SK-N-SH treated with all-trans-retinoic acid at 6 μM for 48 hours (cell line): ENCODE data around the gene PADI2.

Experiments
- ATAC-seq: fragments of 200-7000 bp; cut with Tn5 transposase; 3 replicates; pipeline ENCODE4 v1.9.1; 2020; ENCODE audit warnings: mild to moderate bottlenecking, moderate library complexity
- ARNTL ChIP-seq: fragments of 450-650 bp; formaldehyde crosslinking; IDR thresholded peaks from 2 replicates; pipeline ENCODE4 v1.5.0; 2020; ENCODE audit warnings: low read depth, mild to moderate bottlenecking, moderate library complexity, borderline replicate concordance
- BACH2 ChIP-seq: fragments of 250-450 bp; sonication (Bioruptor Pico); IDR thresholded peaks from 2 replicates; pipeline ENCODE4 v1.9.0; 2021; ENCODE audit warnings: mild to moderate bottlenecking, borderline replicate concordance
- CREB5 ChIP-seq: fragments of 250-450 bp; sonication (Bioruptor Pico); IDR thresholded peaks from 2 replicates; pipeline ENCODE4 v1.5.1; 2020; ENCODE audit warnings: low read depth, mild to moderate bottlenecking, moderate library complexity
- CSDC2 ChIP-seq: fragments of 250-450 bp; sonication (Bioruptor Pico); IDR thresholded peaks from 2 replicates; pipeline ENCODE4 v1.5.0; 2020; ENCODE audit warnings: mild to moderate bottlenecking, moderate library complexity
- CSRNP3 ChIP-seq: fragments of 250-450 bp; sonication (Bioruptor Pico); IDR thresholded peaks from 2 replicates; pipeline ENCODE4 v1.5.1; 2021; ENCODE audit warnings: mild to moderate bottlenecking, moderate library complexity
- ESRRG ChIP-seq: fragments of 250-450 bp; sonication (Bioruptor Pico); IDR thresholded peaks from 2 replicates; pipeline ENCODE4 v1.6.1; 2021; ENCODE audit warnings: mild to moderate bottlenecking
- GLIS3 ChIP-seq: fragments of 250-450 bp; sonication (Bioruptor Pico); IDR thresholded peaks from 2 replicates; pipeline ENCODE4 v1.5.0; 2020; ENCODE audit warnings: mild to moderate bottlenecking, moderate library complexity
- ISL1 ChIP-seq: fragments of 250-450 bp; sonication (Bioruptor Pico); IDR thresholded peaks from 2 replicates; pipeline ENCODE4 v2.1.2; 2022; ENCODE audit warnings: mild to moderate bottlenecking, moderate library complexity
- OSR1 ChIP-seq: fragments of 250-450 bp; sonication (Bioruptor Pico); IDR thresholded peaks from 2 replicates; pipeline ENCODE4 v1.8.0; 2022; ENCODE audit warnings: moderate library complexity, mild to moderate bottlenecking, inconsistent platforms
- PATZ1 ChIP-seq: fragments of 250-450 bp; sonication (Bioruptor Pico); IDR thresholded peaks from 2 replicates; pipeline ENCODE4 v1.8.0; 2020; ENCODE audit warnings: mild to moderate bottlenecking, moderate library complexity, borderline replicate concordance
- POU6F1 ChIP-seq: fragments of 250-450 bp; sonication (Bioruptor Pico); IDR thresholded peaks from 2 replicates; pipeline ENCODE4 v1.8.0; 2021; ENCODE audit warnings: low read depth, mild to moderate bottlenecking, moderate library complexity, borderline replicate concordance
- PPARA ChIP-seq: fragments of 250-450 bp; sonication (Bioruptor Pico); IDR thresholded peaks from 2 replicates; pipeline ENCODE4 v1.5.0; 2020; ENCODE audit warnings: mild to moderate bottlenecking, borderline replicate concordance
- SNAI2 ChIP-seq: fragments of 250-450 bp; sonication (Bioruptor Pico); IDR thresholded peaks from 2 replicates; pipeline ENCODE4 v1.5.0; 2020; ENCODE audit warnings: mild to moderate bottlenecking, moderate library complexity
- TCF4 ChIP-seq: fragments of 250-450 bp; sonication (Bioruptor Pico); IDR thresholded peaks from 2 replicates; pipeline ENCODE4 v1.8.0; 2021; ENCODE audit warnings: mild to moderate bottlenecking, moderate library complexity, borderline replicate concordance
- TOX ChIP-seq: fragments of 250-450 bp; sonication (Bioruptor Pico); IDR thresholded peaks from 2 replicates; pipeline ENCODE4 v1.8.0; 2021; ENCODE audit warnings: mild to moderate bottlenecking, moderate library complexity, borderline replicate concordance
- ZC3H10 ChIP-seq: fragments of 250-450 bp; sonication (Bioruptor Pico); IDR thresholded peaks from 2 replicates; pipeline ENCODE4 v1.5.1; 2021; ENCODE audit warnings: mild to moderate bottlenecking, moderate library complexity
- ZFP3 ChIP-seq: fragments of 250-450 bp; sonication (Bioruptor Pico); IDR thresholded peaks from 2 replicates; pipeline ENCODE4 v1.5.0; 2020; ENCODE audit warnings: mild to moderate bottlenecking, moderate library complexity
- ZFP30 ChIP-seq: fragments of 450-650 bp; formaldehyde crosslinking; IDR thresholded peaks from 2 replicates; pipeline ENCODE4 v1.5.0; 2022; ENCODE audit warnings: mild to moderate bottlenecking, moderate library complexity
- ZNF70 ChIP-seq: fragments of 450-650 bp; formaldehyde crosslinking; IDR thresholded peaks from 2 replicates; pipeline ENCODE4 v1.5.0; 2020; ENCODE audit warnings: mild to moderate bottlenecking, moderate library complexity
- ZNF8 ChIP-seq: fragments of 450-650 bp; formaldehyde crosslinking; IDR thresholded peaks from 2 replicates; pipeline ENCODE4 v1.5.0; 2020; ENCODE audit warnings: mild to moderate bottlenecking, moderate library complexity

Gene PADI2

GRCh38 chr1:17096584-17096983 lies 22.7 kb downstream of the PADI2 start:
- no peak for ATAC-seq
- TF ChIP-seq PATZ1 (CRISPR knock-in tag) (no peak), GLIS3 (CRISPR knock-in tag) (no peak), PPARA (CRISPR knock-in tag) (no peak), ARNTL (no peak), OSR1 (CRISPR knock-in tag) (no peak), ISL1 (CRISPR knock-in tag) (no peak), ZNF8 (CRISPR knock-in tag) (no peak), ZC3H10 (no peak), BACH2 (CRISPR knock-in tag) (no peak), TCF4 (CRISPR knock-in tag) (no peak), ZFP30 (CRISPR knock-in tag) (no peak), ESRRG (CRISPR knock-in tag) (no peak), ZFP3 (CRISPR knock-in tag) (no peak), TOX (CRISPR knock-in tag) (no peak)

GRCh38 chr1:17095141-17095540 lies 24.1 kb downstream of the PADI2 start:
- TF ChIP-seq TOX (CRISPR knock-in tag) (no peak), ARNTL (no peak), ZFP30 (CRISPR knock-in tag) (no peak), PPARA (CRISPR knock-in tag) (no peak), BACH2 (CRISPR knock-in tag) (no peak), ZFP3 (CRISPR knock-in tag) (no peak), POU6F1 (CRISPR knock-in tag) (no peak)
- TF ChIP-seq, all 23 proteins: peak for 0

GRCh38 chr1:17094664-17095063 lies 24.6 kb downstream of the PADI2 start:
- ATAC-seq, result no peak
- TF ChIP-seq PPARA (CRISPR knock-in tag) (no peak), ZFP30 (CRISPR knock-in tag) (no peak), ZFP3 (CRISPR knock-in tag) (no peak)

More at GRCh38 chr1:17095141-17095540, 24.1 kb downstream of the PADI2 start:
- ATAC-seq, result no peak

- no peak for TF ChIP-seq CREB5 (CRISPR knock-in tag)
- TF ChIP-seq TCF4 (CRISPR knock-in tag), result no peak
- no peak for TF ChIP-seq CSRNP3
- TF ChIP-seq BACH2 (CRISPR knock-in tag), result no peak
- TF ChIP-seq ZFP30 (CRISPR knock-in tag), result no peak
- no peak for TF ChIP-seq CSDC2
- TF ChIP-seq ZNF70 (CRISPR knock-in tag), result no peak
- TF ChIP-seq SNAI2 (CRISPR knock-in tag), result no peak
- TF ChIP-seq OSR1 (CRISPR knock-in tag), result no peak
- no peak for TF ChIP-seq ESRRG (CRISPR knock-in tag)
- TF ChIP-seq GLIS3 (CRISPR knock-in tag), result no peak
- TF ChIP-seq TOX (CRISPR knock-in tag), result no peak
- no peak for TF ChIP-seq ISL1 (CRISPR knock-in tag)
These were observed 25.3 kb downstream of the PADI2 start for GRCh38 chr1:17093822-17094393.

More at GRCh38 chr1:17093822-17094393, 25.3 kb downstream of the PADI2 start:
- no peak for ATAC-seq
